ENCODE measurements around the gene OGDHL.

- TF ChIP-seq FOXK2 (IDR thresholded peaks at IDR 0.05) (no peak), ARNT (IDR thresholded peaks at IDR 0.05) (no peak), SUZ12 (IDR thresholded peaks at IDR 0.05) (no peak), TARDBP (IDR thresholded peaks at IDR 0.05) (no peak), NFRKB (IDR thresholded peaks at IDR 0.05) (no peak), LEF1 (IDR thresholded peaks at IDR 0.05; ENCODE audit: borderline replicate concordance) (no peak)
- TF ChIP-seq, protein P1, sequence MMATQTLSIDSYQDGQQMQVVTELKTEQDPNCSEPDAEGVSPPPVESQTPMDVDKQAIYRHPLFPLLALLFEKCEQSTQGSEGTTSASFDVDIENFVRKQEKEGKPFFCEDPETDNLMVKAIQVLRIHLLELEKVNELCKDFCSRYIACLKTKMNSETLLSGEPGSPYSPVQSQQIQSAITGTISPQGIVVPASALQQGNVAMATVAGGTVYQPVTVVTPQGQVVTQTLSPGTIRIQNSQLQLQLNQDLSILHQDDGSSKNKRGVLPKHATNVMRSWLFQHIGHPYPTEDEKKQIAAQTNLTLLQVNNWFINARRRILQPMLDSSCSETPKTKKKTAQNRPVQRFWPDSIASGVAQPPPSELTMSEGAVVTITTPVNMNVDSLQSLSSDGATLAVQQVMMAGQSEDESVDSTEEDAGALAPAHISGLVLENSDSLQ (IDR thresholded peaks at IDR 0.05), result no peak
Observed at GRCh38 chr10:49756031-49756430, 6.1 kb downstream of the OGDHL start.

All from HEK293T (cell line).